Hepatocyte (in vitro differentiated cells): ENCODE results near the gene OTOP3.

Source experiments
- CTCF ChIP-seq: fragments of 200-600 bp; sonication (generic); IDR thresholded peaks from 2 replicates; pipeline ENCODE4 v1.5.1; 2016; ENCODE audit warnings: antibody characterized with exemption, mild to moderate bottlenecking; ENCODE audit not compliant: poor library complexity
- EZH2 ChIP-seq: fragments of 200-600 bp; sonication (generic); IDR thresholded peaks from 2 replicates; pipeline ENCODE4 v1.6.1; 2016; ENCODE audit warnings: antibody characterized with exemption, mild to moderate bottlenecking, borderline replicate concordance
- EZH2phosphoT487 ChIP-seq: fragments of 200-600 bp; sonication (generic); IDR thresholded peaks from one replicate; pipeline ENCODE4 v1.6.1; 2018; ENCODE audit warnings: antibody characterized with exemption, mild to moderate bottlenecking, low read depth, moderate library complexity; ENCODE audit not compliant: unreplicated experiment, severe bottlenecking

DNA sequence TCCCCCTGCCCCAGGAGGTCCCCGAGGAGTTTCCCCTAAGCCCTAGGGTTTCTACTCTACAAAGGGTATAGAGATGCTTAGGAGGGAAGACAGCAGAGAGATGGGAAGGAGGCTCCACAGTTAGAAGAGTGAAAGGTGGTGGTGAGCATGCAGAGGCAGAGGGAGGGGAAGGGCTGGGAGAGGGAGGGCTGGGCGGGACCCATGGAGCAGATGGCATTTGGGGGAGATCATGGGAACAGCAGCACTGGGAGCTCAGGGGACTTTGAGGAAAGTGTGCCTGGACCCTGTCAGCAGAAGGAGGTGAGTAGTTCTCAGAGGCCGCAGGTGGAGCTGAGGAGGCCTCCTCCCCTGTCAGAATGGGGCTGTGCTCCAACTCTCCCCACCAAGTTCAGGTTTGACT is 650 bp upstream of the OTOP3 start:
- no peak for TF ChIP-seq CTCF
- no peak for TF ChIP-seq EZH2
- no peak for TF ChIP-seq EZH2phosphoT487
